HK-2 (cell line): Measurements from ENCODE around the gene FHOD3.

Experiments
- DNase-seq: peaks from one replicate; pipeline ENCODE4 v3.0.0-alpha.2; 2018; ENCODE audit not compliant: unreplicated experiment

Gene FHOD3

DNA sequence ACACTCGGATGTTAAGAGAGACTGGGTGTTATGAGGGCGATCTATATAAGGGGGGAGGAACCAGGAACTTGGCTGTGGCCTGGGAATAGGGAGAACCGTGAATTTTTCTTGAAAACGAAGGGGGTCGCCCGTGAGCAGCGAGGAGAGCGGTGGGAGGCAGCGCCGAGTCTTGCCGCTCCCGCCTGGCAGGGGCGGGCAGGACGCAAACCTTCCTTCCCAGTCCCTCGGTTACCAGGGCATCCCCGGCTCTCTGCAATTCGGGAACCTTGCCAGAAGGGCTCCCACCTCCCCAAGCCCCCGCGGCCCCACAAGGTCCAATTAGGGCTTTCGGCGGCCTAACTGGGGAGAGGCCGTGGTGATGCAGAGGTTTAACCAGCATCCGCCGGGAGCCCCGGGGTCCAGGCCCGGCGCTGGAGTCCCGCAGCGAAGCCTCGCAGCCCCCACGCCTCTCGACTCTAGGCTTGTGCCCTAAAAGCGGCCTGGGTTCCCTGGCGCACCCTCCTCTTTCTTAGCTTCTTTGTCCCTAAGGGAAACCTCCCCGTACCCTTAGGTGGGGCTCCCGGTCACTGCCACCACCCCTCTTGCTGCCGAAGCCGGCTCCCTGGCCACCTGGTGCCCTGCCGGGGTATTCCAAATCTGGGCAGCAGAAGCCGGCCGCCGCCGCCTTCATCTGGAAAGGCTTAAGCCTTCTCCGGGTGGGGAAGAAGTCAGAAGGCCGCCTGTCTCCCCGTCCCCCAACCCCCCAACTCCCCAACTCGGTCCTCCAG, 680 bp upstream of the FHOD3 start:
- peak; percentile 75 for DNase-seq

DNA sequence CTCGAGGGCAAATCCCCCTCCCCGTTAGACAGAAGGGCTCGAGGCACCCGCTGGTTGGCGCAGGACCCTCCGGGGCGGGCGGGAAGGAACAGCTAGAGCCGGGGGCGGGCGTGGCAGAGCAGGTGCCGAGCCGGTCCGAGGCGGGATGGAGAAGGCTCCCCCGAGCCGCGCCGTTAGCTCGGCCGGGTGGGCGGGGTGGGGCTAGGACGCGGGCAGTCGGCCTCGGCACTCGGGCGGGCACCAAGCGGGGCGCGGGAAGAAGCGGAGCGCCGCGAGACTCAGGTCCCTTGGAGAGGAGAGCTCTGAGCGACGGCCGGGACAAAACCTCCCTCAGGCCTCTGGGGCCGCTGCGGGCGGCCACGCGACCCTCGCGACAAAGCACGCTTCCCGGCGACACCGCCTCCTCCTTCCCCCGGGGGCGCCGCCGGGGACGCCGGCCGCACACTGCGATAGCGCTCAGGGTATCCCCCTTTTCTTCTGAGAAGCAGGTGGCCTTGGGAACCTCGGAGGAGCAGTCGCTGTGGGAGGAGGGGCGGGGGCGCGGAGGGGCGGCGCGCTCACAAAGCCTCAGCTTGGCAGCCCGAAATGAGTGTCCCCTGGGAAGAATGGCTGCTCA, 721 bp downstream of the FHOD3 start:
- no peak for DNase-seq

DNA sequence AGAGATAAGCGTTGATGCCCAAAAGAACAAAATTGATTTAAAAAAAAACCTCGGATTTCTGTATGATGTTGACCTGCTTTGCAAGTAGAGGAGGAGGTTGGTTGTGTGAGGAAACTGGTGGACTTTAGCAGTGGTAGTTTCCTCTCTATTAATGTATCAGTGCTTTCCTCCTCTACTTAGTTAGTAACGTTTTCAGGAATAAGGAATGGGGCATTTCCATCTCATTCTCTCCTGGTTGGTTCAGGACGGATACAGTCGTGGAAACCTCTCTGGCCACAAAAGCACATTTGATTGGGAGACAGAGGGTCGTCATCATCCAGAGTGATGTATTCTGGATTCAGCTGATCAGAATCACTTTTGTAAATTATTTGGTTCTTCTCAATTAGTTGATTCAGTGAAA, 1.5 kb downstream of the FHOD3 start:
- no peak for DNase-seq

DNA sequence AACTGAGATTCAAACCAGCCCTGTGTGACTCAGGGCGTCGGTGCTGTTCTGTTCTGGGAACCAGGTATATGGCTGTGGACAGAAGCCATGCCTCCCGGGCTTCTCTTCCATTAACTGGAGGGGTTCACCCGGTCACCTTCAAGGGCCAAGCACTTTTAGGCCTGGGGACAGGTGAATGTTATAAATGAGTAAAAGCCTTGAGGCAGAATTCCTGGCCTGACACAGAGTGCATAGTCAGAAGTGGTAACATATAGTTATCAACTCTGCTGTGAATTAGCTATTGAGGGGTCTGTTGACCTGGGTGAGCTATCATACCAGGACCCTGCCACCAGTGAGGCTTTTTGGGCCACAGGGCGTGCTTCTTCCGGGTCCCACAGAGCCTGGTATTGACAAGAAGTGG, 2.7 kb downstream of the FHOD3 start:
- DNase-seq, result no peak

DNA sequence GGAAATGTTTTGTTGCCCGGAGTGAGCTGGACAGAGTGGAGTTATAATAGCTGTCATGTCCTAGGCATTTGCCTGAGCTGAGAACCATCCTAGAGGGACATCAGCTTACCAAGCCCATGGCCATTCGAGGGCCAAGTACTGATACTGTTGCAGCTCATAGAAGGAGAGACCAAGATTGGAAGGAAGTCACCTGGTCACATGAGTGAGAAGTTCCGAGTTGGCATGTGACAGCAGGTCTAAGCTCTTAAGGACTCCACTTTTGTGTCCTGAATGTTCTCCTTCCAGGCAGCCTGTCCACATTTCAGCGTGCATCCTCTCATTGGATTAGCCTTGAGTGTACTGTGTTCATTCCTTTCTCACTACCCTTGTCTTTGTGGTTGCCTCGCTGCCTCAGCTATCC, 4.4 kb downstream of the FHOD3 start:
- no peak for DNase-seq

DNA sequence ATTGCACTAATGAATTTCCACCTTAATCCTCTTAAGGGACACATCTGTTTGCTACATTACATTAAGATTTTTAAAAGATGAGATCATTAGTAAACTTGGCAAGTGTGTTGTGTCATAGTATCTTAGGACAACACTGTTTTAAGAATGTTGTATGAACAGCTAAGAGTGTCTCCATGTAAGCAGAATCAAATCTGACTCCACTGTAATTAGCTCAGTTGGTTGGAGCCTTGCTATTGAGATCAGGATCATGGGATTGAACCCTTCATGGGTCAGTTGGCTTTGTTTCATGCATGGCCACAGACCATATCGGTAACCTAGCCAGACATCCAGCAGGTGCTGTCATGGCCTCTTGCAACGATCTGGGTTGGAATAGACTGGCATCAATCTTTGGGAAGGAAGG, 5.2 kb downstream of the FHOD3 start:
- DNase-seq, result no peak

DNA sequence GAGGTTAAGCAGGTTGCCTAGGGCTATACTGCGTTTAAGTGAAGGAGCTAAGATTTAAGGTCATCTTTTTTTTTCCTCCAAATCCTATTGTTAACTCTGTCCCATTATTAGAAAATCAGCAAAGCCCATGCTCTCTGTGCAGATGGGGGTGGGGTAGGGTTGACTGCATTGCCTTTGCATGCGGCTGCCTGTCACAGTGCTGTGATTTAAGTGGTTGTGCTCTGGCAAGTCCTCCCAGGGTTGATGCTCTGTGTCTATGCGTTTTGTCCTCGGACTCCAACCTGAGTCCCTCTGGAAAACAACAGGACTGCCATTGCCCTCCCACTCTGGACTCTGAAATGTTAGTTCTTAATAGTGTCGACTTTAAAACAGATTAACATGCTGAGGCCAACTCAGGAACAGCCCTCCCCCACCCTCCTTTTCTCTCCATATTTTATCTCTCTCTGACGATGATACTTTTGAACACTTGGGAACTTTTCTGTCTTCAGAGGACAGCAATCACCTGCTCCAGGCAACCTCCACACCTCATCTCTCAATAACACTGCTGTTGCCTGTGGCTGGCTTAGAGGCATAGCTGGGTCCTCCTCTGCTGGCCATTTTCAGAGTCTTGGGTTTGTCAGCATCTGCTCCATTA, 5.8 kb downstream of the FHOD3 start:
- no peak for DNase-seq

DNA sequence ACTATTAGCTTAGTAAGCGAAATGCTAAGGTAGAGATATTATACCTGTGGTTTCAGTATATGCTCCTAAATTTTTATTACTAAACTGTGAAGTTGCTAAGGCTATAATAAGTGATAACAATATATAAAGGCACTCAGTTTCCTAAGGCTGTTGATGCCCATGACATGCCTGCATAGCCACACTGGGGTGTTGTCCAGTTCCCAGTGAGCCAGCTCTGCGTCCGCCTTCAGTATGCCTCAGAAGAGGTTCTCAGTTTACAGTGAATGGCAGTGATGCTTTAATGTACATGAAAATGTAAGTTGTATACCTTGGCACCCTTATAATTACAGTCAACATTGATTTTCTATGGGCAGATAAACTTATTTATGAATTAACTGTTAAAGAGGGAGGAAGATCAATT, 7.2 kb downstream of the FHOD3 start:
- no peak for DNase-seq

DNA sequence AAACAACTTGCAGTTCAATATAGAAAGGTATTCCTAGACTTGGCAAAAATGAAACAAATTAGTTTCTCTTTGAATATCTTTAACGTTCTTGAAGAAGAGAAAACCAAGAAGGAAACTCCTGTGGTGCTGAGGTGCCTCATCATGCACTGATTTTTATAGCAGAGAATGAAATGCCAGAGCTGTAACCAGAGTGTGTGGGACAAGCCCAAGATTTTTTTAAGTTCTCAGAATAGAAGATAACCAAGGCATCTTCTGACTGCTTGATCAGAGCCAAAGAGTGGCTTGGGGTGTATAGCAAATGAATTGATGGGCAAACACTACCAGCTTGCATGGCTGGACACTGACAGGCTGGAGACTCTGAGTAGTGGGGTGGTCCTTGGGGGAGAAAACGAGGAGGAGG, 7.9 kb downstream of the FHOD3 start:
- no peak for DNase-seq

DNA sequence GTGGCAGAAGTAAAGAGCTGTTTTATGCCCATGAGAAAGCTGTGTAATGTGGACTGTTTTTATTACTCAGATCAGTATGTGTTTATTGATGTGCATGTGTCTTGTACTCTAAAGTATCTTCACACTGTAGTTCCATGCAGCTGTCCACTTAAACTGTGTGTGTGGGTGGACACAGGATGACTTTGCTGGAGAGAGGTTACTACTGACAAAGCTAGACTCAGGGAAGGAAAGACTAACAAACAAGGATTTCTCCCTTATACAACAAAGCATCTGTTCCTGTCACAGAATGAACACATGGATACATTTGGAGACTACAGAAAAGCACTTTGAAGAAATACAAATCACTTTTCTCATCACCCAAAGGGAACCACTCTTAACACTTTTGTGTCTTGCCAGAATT, 10.0 kb downstream of the FHOD3 start:
- DNase-seq, result no peak

DNA sequence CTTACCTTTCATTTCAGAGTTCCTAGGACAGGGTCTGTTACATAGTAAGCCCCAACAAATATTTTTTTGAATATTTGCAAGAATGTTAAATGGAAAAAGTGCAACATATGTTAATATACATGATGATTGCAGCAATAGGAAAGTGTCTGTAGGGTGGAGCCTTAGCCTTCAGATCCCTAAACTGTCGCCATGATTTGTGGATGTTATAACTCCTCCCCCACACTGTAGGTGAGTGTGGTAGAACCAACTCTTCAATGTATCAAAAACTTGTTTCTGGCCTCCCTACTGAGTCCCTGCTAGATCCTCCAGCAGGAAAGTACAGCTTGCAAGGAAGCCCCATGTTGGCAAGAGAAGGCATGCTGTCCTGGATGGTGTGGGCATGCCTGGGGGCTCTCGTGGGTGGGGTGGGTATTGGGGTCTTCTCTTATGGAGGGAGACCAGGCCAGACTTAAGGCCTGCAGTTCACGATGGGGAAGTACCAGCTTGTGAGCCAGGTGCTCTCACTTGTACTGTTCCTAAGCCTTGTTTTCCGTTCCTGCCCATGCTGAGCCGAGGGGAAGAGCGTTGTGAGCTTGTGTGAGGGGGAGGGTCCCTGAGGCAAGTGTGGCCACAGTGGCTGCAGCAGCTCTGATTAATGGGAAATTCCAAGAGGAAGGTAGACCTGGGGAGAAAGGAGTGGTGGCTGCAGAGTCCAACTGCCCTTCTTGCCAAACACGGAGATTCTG, 11.4 kb downstream of the FHOD3 start:
- no peak for DNase-seq

DNA sequence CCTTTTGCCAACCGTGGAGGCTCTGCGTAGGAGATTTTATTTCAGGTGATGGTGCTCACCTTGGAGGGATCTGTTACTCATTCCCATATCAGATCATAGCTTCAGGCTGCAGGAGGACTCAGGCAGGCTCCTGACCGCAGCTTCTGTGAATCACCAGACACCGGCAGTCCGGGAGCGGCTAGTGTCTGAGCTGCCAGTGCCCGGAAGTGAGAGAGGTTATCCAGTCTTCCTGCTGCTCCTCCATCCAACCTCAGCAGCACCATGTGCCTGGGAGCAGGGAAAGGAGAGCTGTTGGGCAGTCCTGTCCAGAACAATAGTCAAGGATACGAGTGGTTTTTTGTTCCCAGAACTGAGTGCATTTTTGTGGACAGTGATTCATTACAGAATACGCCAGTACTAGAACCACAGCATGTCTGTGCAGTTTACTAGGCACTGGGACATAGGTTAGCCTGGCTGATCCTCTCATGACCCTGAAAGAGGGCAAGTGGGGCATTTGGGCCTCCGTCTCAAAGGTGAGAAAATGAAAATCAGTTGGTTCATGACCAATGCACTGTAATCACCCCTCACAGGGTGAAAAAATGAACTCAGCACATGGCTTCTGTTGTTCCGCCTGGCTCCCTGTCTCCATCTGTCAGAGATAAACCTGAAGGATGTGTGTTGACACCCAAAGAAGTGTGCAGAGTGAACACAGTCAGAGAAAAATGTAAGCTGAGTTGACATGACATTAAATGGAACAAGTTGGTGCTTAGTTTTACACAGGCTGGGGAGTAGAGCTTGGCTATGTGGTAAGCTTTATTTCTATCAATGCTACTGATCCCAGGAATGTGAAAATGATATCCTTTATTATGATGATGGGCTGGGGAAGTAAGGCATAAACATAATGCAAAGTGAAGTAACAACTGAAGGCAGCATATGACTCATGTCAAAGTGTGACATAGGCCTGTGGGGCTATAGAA, 12.2 kb downstream of the FHOD3 start:
- peak; percentile 93 for DNase-seq

DNA sequence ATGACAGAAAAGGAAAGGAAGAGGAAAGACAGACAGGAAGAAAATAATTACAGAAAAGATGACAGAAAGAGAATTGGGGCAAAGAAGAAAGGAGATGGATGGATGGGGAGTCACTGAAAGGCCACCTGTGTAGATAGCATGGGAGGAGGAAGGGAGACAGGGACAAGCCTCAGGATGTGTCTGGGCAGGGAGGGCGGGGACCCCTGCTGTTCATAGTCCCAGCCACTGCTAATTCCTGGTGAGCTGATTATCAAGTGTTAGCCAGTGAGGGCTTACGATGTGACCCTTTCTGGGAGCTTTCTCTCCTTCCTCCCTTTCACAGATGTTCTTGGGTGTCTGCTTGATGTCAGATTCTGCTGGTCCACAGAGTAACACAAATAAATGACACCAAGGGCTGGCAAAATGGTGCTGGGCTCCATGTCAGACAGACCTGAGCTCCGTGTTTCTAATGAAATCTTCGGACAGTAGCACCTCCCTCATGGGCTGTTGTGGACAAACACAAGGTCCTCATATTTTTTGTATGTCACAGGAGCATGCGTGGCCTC, 13.6 kb downstream of the FHOD3 start:
- DNase-seq, result no peak

DNA sequence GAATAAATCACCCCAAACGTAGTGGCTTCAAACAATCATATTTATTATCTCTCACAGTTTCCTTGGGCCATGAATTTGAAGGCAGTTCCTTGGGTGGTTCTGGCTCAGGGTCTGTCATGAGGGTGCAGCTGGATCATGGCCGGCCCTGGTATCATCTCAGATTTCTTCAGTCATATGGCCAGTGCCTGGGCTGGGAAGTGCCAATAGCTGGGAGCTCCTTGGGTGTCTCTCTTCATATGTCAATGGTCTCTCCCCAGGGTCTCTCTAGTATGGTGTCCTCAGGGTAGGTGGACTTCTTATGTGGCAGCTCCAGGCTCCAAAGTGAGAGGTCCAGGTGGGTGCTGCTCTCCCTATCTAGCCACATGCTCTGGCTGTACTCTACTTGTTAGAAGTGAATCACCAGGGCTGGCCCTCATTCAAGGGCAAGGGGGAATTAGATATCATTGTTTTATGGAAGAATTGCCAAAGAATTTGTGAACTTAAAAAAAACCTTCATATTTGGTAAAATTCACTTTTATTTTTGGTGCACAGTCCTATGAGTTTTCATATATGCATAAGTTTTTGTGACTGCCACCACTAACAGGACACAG, 15.4 kb downstream of the FHOD3 start:
- no peak for DNase-seq

DNA sequence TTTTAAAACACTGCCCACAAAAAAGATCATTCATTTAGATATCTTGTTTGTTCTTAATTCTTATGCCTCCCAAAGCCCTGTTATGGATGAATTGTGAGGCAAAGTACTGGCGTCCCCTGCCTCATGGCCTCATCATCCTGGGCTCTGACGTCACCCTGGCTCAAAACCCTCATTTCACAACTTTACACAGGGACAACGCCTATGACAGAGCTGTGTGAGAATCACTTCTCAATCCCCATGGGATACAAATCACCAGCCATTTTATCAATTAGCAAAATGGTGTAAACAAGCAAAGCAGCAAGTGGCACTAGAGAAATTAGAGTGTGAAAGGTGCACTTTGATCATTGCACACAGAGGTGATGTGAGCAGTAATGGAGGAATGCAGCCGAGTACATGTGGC, 16.6 kb downstream of the FHOD3 start:
- DNase-seq, result no peak

DNA sequence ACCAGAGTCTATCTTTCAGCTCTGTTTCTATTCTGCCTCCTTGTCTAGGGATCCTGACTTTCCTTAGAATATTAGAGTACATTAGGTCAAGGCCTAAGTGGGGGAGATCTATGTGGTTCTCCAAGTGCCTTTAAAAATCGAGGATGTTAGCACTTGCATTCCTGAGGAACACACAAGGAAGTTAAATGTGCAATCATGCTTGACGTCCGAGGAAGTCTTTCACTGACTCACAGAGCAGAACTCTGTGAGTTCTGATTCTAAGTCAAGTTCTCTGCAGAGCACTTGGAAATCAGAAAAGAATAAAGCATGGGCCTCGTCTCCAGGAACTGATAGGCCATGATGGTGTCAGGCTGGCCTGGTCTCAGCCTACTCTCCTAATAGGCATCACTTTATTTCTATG, 17.2 kb downstream of the FHOD3 start:
- no peak for DNase-seq

DNA sequence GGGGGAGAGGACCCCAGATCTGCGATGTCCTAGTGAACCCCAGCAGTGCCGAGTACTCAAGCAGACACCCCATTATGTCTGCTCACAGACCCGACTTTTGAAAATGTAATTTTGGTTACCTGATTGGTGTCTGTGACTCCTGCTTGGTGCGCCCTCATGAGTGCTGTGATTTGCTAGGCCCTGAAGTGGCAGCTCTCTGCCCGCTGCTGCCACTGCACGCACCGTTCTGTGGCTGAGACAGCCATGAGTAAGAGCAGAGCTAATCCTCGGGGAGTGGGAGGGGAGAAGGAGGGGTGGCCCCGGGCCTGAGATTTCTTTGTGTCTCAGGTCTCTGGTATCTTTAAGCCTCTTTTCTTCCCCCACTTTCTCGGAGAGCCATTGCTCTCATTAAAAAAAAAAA, 18.2 kb downstream of the FHOD3 start:
- peak; percentile 68 for DNase-seq

DNA sequence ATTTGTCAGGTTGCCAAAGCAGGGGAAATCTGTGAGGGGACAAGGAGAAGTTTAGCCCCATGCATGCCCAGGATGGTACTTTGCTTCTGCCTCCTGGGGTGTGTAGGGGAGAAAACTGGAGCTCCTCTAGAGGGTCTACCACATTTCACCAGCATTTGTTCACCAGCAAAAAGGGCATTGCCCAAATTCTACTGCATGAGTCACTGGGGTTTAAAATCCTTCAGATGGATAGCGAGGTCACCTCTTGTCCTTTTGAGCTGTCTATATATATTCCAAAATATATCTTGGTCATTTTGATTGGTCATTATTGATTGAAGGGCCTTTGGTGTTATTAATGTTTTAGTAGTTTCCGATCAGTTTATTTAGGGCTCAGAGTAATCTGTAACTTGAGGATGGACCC, 18.7 kb downstream of the FHOD3 start:
- DNase-seq, result no peak

DNA sequence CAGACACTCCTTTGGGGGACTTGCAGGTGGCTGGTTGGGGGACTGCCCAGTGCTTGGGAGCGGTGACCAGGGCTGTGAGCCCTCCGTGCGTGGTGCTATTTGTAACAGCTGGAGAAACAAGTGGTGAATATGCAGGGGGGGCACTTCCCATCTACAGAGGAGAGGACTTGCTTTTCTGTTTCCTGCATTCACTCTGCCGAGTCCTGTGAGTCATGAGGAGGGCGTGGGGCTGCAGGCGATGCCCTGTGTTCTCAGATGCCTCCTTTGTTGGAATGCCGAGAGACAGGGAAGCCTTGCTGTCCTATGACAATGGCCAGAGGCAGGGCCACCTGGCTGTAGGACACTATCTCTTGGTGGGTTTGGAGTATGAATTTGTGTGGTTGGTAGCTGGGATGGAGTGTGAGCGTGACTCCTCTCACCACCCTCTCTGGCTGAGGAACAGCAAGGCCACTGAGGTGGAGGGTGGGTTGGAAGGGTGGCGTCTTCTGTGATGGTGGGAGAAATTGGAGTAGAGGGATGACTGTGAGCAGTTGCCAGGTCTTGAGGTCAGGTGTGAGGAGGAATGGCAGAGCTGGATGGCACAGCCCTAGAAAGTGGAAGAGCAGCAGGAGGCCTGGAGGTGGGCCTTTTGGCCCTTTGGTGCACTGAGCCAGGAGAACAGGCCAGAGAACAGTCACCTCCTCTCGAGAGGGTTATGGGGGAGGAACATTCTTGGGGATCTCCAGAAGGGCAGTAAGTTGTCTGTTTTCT, 24.3 kb downstream of the FHOD3 start:
- no peak for DNase-seq

DNA sequence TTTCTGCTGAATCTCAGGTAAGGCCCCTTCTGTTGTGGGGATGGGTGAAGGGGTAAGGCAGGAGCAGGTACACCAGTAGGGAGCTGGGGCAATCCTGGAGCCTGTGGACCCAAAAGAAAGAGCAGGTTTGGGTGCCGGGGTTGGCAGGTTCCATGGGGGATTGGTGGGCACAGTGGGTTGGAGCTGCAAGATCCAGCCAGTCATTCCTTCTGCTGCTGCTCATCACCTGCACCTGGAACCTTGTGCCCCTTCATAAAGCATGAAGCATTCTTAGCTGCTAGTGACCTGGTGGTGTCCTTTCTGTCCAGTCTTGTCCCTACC, 24.9 kb downstream of the FHOD3 start:
- DNase-seq, result no peak
